HEK293 (cell line): ENCODE data around the gene IL1A.
A peak's percentile ranks its signal among the peaks of the same experiment; 100 is the strongest.

Experiments used
- CTCF ChIA-PET: fragments of 350-600 bp; formaldehyde crosslinking; extraction: SDS; loops from one replicate; lab custom pipeline; 2021; ENCODE audit warnings: antibody characterized with exemption; lab: Yijun Ruan, JAX
- POLR2A ChIA-PET: fragments of 300-600 bp; formaldehyde crosslinking; extraction: SDS; loops from one replicate; lab custom pipeline; 2020; ENCODE audit warnings: antibody characterized with exemption, inconsistent platforms; lab: Yijun Ruan, JAX
- H3K27ac ChIP-seq: fragments of 200-500 bp; sonication (Bioruptor generic); 2 replicates; pipeline ENCODE4 v1.5.1; 2014; ENCODE audit warnings: low read depth, low read length, control low read depth, inconsistent platforms; ENCODE audit errors: extremely low read depth
- H3K36me3 ChIP-seq, 2 experiments: fragments of 200-500 bp in 1 of 2; sonication (Bioruptor generic) in 1 of 2; 1 replicate in 1 of 2; 2 replicates in 1 of 2; pipeline ENCODE4 v1.5.1; 2014 to 2017; ENCODE audit warnings: inconsistent platforms in 2 of 2, low read length in 2 of 2; ENCODE audit not compliant: control insufficient read depth in 2 of 2, insufficient read depth in 1 of 2
- H3K4me1 ChIP-seq: fragments of 200-500 bp; sonication (Bioruptor generic); 2 replicates; pipeline ENCODE4 v1.5.1; 2014; ENCODE audit warnings: mild to moderate bottlenecking, low read length, inconsistent platforms; ENCODE audit not compliant: control insufficient read depth, insufficient read depth
- H3K4me3 ChIP-seq: 2 replicates; pipeline ENCODE4 v1.5.1; 2011; ENCODE audit warnings: low read depth, mild to moderate bottlenecking, control low read depth, low read length, moderate library complexity
- H3K9me3 ChIP-seq: fragments of 200-500 bp; sonication (Bioruptor generic); 2 replicates; pipeline ENCODE4 v1.5.1; 2014; ENCODE audit warnings: low read depth, low read length, inconsistent platforms; ENCODE audit not compliant: control insufficient read depth, insufficient read depth
- MEIS1 ChIP-seq: sonication (generic); formaldehyde crosslinking; IDR thresholded peaks from 2 replicates; pipeline ENCODE4 v1.8.1; 2022; ENCODE audit warnings: missing genetic modification reagents, mild to moderate bottlenecking, borderline replicate concordance
- PATZ1 ChIP-seq: fragments of 450-650 bp; formaldehyde crosslinking; IDR thresholded peaks from 2 replicates; pipeline ENCODE4 v1.5.1; 2016; ENCODE audit warnings: missing biosample characterization, missing genetic modification characterization
- SETDB1 ChIP-seq: IDR thresholded peaks from one replicate; pipeline ENCODE4 v1.6.1; 2017; ENCODE audit warnings: mild to moderate bottlenecking, low read length, moderate library complexity, mixed read lengths; ENCODE audit not compliant: insufficient read length
- SP7 ChIP-seq: fragments of 450-650 bp; formaldehyde crosslinking; IDR thresholded peaks from 2 replicates; pipeline ENCODE4 v1.5.1; 2016; ENCODE audit warnings: missing biosample characterization, missing genetic modification characterization
- ZFP37 ChIP-seq: fragments of 450-650 bp; formaldehyde crosslinking; IDR thresholded peaks from 2 replicates; pipeline ENCODE4 v1.5.1; 2016; ENCODE audit warnings: missing biosample characterization, missing genetic modification characterization
- ZNF146 ChIP-seq: fragments of 450-650 bp; formaldehyde crosslinking; IDR thresholded peaks from 2 replicates; pipeline ENCODE4 v1.5.1; 2016; ENCODE audit warnings: missing biosample characterization, missing genetic modification characterization
- ZNF2 ChIP-seq: fragments of 450-650 bp; formaldehyde crosslinking; IDR thresholded peaks from 2 replicates; pipeline ENCODE4 v1.5.1; 2016; ENCODE audit warnings: missing biosample characterization, missing genetic modification characterization
- ZNF239 ChIP-seq: fragments of 450-650 bp; formaldehyde crosslinking; IDR thresholded peaks from 2 replicates; pipeline ENCODE4 v1.5.1; 2016; ENCODE audit warnings: missing biosample characterization, missing genetic modification characterization
- ZNF302 ChIP-seq: fragments of 450-650 bp; formaldehyde crosslinking; IDR thresholded peaks from 2 replicates; pipeline ENCODE4 v1.5.1; 2016; ENCODE audit warnings: missing biosample characterization, missing genetic modification characterization, low read depth
- ZNF37A ChIP-seq: fragments of 450-650 bp; IDR thresholded peaks from 2 replicates; pipeline ENCODE4 v1.5.1; 2018; ENCODE audit warnings: missing biosample characterization, missing genetic modification characterization
- ZNF48 ChIP-seq: fragments of 450-650 bp; formaldehyde crosslinking; IDR thresholded peaks from 2 replicates; pipeline ENCODE4 v1.5.1; 2016; ENCODE audit warnings: missing biosample characterization, missing genetic modification characterization
- ZNF510 ChIP-seq: fragments of 450-650 bp; formaldehyde crosslinking; IDR thresholded peaks from 2 replicates; pipeline ENCODE4 v1.5.1; 2018; ENCODE audit warnings: mild to moderate bottlenecking, missing genetic modification characterization, missing biosample characterization; ENCODE audit not compliant: insufficient replicate concordance
- ZNF514 ChIP-seq: fragments of 450-650 bp; formaldehyde crosslinking; IDR thresholded peaks from 2 replicates; pipeline ENCODE4 v1.5.1; 2016; ENCODE audit warnings: missing biosample characterization, missing genetic modification characterization
- ZNF549 ChIP-seq: fragments of 450-650 bp; IDR thresholded peaks from 2 replicates; pipeline ENCODE4 v1.5.1; 2018; ENCODE audit warnings: missing biosample characterization, missing genetic modification characterization, mild to moderate bottlenecking, inconsistent platforms, moderate library complexity
- ZNF596 ChIP-seq: fragments of 450-650 bp; IDR thresholded peaks from 2 replicates; pipeline ENCODE4 v1.5.0; 2018; ENCODE audit warnings: missing biosample characterization, mild to moderate bottlenecking, missing genetic modification characterization, moderate library complexity
- ZNF645 ChIP-seq: fragments of 450-650 bp; formaldehyde crosslinking; IDR thresholded peaks from 2 replicates; pipeline ENCODE4; 2016; ENCODE audit warnings: missing biosample characterization, missing genetic modification characterization
- ZNF654 ChIP-seq: fragments of 450-650 bp; formaldehyde crosslinking; IDR thresholded peaks from 2 replicates; pipeline ENCODE4 v1.5.1; 2016; ENCODE audit warnings: low read depth, missing biosample characterization, missing genetic modification characterization
- ZNF776 ChIP-seq: fragments of 450-650 bp; formaldehyde crosslinking; IDR thresholded peaks from 2 replicates; pipeline ENCODE4 v1.5.0; 2017; ENCODE audit warnings: missing biosample characterization, missing genetic modification characterization, borderline replicate concordance
- ZNF843 ChIP-seq: fragments of 450-650 bp; formaldehyde crosslinking; IDR thresholded peaks from 2 replicates; pipeline ENCODE4 v1.5.1; 2016; ENCODE audit warnings: missing biosample characterization, missing genetic modification characterization

The IL1A gene

GRCh38 chr2:112772322-112772721, 12.0 kb downstream of the IL1A start:
- CTCF ChIA-PET = interaction anchor here (0.7 kb wide), 1 partner anchor 216 kb away, joined by 3 read pairs; no protein-coding TSS in a partner anchor
- POLR2A ChIA-PET = no interaction called here
- no peak overlapping the region for H3K27ac ChIP-seq
- no peaks in the 10 kb centered on the region for H3K9me3 ChIP-seq
- H3K4me1 ChIP-seq = no peaks in the 10 kb centered on the region
- H3K4me3 ChIP-seq = no peak overlapping the region
- H3K36me3 ChIP-seq = no peaks in the 10 kb centered on the region
- no peak for TF ChIP-seq ZNF776 (tag by site-specific recombination)

- Histone ChIP-seq H3K36me3 (no peaks in the 10 kb centered on the region), H3K4me3 (no peak overlapping the region), H3K27ac (no peak overlapping the region), H3K9me3 (no peaks in the 10 kb centered on the region), H3K4me1 (0 out of 2 replicates have a peak, but pooled peaks cover 3% of the 10 kb centered on the region)
- CTCF ChIA-PET = interaction anchor here (1.0 to 2.6 kb wide), 2 partner anchors 13 to 173 kb away, joined by 3 to 7 read pairs; no protein-coding TSS in a partner anchor
- TF ChIP-seq ZNF510 (tag by site-specific recombination) = no peak
- TF ChIP-seq ZNF645 (tag by site-specific recombination) = no peak
- TF ChIP-seq ZNF843 (tag by site-specific recombination) = no peak
- TF ChIP-seq ZFP37 (tag by site-specific recombination) = no peak
- POLR2A ChIA-PET = no interaction called here
Measured at GRCh38 chr2:112768432-112768831, 15.9 kb downstream of the IL1A start.

GRCh38 chr2:112767693-112768330, 16.5 kb downstream of the IL1A start:
- Histone ChIP-seq H3K9me3 (no peaks in the 10 kb centered on the region), H3K4me3 (no peak overlapping the region), H3K36me3 (no peaks in the 10 kb centered on the region), H3K27ac (no peak overlapping the region), H3K4me1 (0 out of 2 replicates have a peak, but pooled peaks cover 7% of the 10 kb centered on the region)
- ChIA-PET CTCF (interaction anchor here (1.0 to 2.6 kb wide), 2 partner anchors 12 to 174 kb away, joined by 3 to 7 read pairs; no protein-coding TSS in a partner anchor), POLR2A (no interaction called here)
- TF ChIP-seq ZNF302 (tag by site-specific recombination) = no peak

GRCh38 chr2:112765251-112765650, 19.0 kb downstream of the IL1A start:
- peak overlapping the region; percentile 99 for H3K4me3 ChIP-seq
- H3K27ac ChIP-seq = no peak overlapping the region
- H3K9me3 ChIP-seq = no peaks in the 10 kb centered on the region
- POLR2A ChIA-PET = interaction anchor here (1.0 kb wide), 1 partner anchor 11 kb away, joined by 4 read pairs; no protein-coding TSS in a partner anchor
- 0 out of 2 replicates have a peak, but pooled peaks cover 7% of the 10 kb centered on the region for H3K4me1 ChIP-seq
- peaks cover 11 to 18% of the 10 kb centered on the region in 2 experiments for H3K36me3 ChIP-seq
- TF ChIP-seq ZNF596 (tag by site-specific recombination) (no peak), SP7 (tag by site-specific recombination) (no peak), ZNF549 (tag by site-specific recombination) (no peak), ZNF514 (tag by site-specific recombination) (no peak), SETDB1 (no peak), ZNF37A (tag by site-specific recombination) (no peak), ZNF2 (tag by site-specific recombination) (no peak), MEIS1 (CRISPR knock-in tag) (no peak), PATZ1 (tag by site-specific recombination) (no peak), ZNF146 (tag by site-specific recombination) (no peak), ZNF48 (no peak), ZNF239 (tag by site-specific recombination) (no peak), ZNF654 (no peak)
- TF ChIP-seq, all 188 proteins: peak for 0
- CTCF ChIA-PET = interaction anchor here (0.6 to 4.4 kb wide), 3 partner anchors 16 to 615 kb away, joined by 3 to 35 read pairs (median 3); no protein-coding TSS in a partner anchor
